Stimulated activated CD8-positive, alpha-beta memory T cell treated with anti-CD3 and anti-CD28 coated beads, Interleukin-12 subunit alpha, Interleukin-12 subunit beta, amount 100 ng/mL, for 4 hours (primary cell): ENCODE data around the gene CEP78.
"Not testable (repeated sequence)": the region's sequence is repeated elsewhere in the genome, so short reads cannot be mapped to it uniquely, and the experiment has no call there.

ENCODE experiments used
- DNase-seq: peaks from one replicate; pipeline ENCODE4 v3.0.0-alpha.2; 2020; ENCODE audit warnings: low read depth

The CEP78 gene

DNA sequence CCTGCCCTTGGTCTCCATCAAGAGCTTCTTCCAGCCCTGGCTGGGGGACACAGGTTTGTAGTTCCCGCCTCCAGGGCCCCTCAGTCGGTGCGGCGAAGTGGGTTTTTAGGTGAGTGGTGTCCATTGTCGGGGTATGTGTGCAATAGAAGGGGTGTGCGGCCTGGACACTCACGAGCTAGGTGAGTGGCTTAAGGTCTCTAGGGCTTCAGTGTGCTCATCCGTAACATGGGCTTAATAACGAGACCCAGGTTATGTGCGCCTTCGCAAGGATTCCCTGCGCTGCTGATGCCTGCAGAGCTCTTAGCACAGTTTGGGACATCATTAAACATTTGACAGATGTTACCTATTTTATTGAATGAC lies 656 bp downstream of the CEP78 start:
- DNase-seq: no peak

DNA sequence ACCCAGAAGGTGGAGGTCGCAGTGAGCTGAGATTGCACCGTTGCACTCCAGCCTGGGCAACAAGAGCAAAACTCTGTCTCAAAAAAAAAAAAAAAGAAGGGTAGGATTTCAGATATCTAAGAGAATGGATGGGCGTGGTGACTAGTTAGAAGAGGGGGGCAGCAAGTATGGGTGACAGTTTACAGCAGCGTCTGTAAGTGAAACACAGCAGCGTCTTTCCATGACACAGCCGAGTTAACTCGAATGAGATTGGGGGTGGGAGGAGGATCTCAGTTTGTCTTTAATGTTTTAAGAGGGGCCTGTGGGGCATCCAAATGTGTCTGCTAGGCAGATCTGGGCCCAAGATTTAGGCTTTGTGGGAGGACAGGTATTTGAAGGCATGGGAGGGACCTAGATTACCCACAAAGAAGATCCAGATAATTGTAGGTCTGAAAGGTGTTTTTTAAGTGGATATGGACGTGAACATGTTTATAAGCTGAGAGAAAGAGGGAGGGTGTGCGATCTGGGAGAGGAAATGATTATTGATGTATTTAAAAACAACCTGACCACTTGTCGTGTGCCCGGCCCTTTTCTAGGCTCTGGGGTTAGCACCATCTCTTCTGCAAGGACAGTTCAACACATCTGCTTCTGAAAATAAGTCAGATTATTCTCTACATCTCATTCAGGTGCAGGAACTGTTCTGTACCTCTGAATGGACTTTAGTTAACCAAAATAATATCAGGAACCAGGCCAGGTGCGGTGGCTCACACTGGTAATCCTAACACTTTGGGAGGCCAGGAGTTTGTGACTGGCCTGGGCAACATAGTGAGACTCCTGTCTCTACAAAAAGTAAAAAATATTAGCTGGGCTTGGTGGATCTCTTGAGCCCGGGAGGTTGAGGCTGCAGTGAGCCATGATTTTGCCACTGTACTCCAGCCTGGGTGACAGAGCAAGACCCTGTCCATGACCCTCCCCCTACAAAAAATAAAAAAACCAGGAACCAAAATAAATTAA lies 2.5 kb downstream of the CEP78 start:
- DNase-seq: no peak

DNA sequence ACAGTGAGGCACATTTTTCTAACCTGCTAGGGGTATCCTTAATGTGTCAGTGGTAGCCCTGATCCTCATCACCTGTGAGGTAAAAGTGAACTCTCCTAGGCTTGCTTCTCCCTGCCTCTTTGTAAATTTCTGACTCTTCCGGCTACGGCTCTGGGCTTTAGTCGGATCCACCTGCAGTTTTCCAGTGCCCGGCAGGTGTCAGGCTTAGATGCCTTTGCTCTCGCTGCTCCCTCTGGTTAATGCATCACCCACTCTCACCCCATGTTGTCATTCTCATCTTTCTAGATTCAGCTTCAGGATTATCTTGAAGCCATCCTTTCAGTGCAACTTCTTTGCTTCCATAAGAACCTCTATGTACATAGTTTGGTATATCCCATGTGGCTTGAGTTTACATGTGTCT lies 3.6 kb downstream of the CEP78 start:
- no peak for DNase-seq

DNA sequence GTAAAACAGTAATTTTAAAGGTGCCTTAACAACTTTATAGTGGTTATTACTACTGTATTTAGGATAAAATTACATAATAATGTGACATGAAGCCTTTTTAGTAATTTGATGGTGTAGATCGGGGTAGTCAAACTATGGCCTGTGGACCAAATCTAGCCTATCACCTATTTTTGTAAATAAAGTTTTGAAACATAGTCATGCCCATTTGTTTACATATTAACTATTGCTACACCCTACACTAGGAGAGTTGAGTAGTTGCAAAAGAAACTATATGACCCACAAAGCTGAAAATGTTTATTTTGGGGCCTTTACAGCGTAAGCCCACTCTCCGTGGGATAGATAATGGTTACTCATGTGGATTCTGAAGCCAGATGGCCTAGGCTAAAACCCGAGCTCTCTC lies 6.2 kb downstream of the CEP78 start:
- no peak for DNase-seq

DNA sequence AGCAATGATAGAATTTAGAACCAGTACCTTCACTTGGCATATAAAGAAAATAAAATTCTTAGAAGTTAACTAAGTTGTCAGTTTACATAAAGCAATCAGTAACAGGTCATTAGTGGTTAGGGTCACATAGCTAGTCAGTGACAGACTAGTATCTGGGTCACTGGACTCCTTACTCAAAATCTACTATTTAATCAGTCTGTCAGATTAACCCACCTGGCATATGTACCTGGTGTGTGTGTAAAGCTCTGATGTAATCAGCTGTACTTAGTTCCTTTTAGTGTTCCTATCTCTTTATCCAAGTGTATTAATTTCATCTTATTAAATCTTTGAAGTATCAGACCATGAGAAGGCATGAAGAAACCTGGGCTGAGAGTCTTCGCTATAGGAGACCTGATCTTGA lies 7.3 kb downstream of the CEP78 start:
- DNase-seq: no peak

DNA sequence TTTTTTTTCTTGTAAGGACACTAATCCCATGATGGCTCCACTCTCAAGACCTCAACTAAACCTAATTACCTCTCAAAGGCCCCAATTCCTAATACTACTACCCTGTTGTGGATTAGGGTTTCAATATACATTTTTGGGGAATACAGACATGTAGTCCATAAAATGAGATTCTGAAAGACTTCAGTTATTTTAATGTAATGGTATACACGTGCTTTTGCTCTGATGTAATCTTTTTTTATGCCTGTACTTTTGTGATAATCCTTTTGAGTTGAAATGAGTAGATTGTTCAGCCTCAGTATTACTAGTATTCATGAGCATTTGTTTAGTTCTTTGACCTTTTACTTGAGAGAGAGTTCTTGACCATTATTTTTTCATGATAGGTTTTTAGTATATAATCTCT lies 9.5 kb downstream of the CEP78 start:
- no peak for DNase-seq

DNA sequence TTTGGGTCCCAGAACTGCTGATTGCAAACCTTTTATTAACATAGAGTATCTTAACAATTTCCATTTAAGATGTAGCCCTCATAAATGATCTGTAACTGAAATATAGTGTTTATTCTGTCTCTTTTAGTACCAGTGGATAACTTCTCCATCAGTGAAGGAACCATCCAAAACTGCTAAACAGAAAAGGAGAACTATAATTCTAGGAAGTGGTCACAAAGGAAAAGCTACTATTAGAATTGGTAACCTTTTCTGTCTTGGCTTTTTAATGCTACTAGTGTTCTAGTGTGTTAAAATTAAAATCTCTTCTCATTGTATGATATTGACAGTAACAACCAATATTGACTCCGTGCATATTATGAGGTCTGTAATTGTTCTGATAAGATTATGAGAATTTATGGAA lies 12.8 kb downstream of the CEP78 start:
- DNase-seq: no peak

DNA sequence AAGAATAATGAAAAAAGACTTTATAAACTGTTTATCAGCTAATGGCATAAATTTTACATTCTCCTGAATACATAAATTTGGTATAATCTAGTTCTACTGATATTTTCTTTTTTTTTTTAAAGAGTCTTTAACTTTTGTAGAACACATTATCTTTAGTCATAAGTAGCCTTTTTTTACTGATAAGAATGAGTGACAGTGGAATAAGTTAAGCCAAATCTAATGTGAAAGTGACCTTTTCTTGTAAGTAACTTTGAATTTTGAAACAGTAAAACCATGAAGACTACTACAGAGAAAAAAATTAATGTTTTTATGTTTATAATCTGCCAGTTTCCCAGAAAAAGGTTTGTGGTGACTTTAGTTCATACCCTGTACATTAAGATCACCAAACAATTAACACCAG lies 13.7 kb downstream of the CEP78 start:
- no peak for DNase-seq

DNA sequence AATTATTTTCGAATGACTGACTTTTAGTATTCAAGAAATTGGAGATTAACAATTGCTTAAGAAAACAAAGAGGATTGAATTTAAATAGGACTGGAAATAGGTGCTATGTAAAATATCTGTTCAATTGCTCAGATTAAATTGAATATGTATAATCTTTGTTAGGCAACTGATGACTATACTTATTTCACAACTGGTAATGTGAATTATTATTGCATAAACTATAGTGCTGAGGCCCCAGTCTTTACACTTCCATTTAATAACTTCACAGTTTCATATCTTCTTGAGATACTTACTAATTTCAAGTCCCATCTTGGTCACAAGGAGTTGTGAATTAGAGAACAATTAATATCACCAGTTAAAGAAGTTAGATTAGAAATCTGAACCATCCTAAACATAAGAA lies 16.7 kb downstream of the CEP78 start:
- no peak for DNase-seq

DNA sequence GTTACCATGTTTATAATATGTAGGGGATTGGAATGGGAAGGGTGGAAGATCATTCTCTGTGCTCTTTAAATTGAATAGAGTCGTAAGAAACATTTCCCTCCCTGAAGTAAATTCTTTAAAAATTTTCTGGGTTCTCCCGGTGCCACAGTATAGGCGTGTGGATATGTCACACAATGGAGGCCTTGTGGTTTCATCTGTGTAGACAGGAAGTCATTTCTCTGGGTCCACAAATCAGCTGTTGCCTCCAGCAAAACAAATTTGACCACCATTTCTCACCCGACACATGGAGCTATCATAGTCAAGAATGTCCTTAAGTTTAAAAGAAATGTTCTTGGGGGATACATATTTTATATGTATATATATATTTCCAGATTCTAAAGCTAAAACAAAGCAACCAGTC lies 17.4 kb downstream of the CEP78 start:
- DNase-seq: no peak

DNA sequence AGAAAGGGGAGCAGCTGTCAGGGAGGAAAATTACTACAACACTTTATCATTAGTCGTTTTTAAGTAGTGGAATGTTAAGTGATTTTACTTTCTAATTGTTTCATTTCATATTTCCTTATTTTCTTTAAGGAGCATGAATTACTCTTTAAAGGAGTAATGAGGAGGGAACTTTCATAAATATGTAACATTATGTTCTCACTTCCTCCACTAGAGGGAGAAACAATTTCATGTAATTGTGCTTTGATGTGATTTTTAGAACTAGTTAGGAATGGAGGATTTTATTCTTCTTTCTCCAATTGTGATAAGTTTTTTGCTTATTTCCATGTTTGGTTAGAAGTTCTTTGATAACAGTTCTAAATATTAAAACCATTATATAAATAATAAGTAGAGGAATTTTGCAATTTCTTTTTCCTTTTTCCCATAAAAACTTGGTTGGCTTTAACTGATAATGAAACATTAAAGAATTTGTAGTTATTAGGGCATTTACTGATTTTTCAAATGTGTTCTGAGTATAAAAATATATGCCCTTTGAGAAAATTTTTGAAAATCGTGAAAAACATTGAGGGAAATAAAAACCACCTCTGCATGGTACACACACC lies 25.6 kb downstream of the CEP78 start:
- DNase-seq: no peak

DNA sequence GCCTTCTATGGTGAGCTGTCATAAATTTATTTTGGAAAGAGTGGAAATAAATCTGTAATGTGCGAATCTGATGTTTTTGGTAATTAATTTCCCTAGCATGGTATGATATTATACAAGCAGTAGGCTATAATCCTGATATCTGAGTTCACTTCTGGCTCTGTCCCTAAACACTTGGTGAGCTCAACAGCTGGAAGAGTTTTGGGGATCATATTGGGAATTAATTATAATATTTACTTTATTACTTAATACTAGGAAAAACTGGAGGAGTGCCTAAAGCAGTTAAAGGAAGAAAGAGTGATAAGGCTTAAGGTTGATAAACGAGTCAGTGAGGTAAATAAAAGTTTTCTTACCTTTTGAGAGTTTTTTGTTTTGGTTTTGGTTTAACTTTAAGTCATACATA lies 26.8 kb downstream of the CEP78 start:
- DNase-seq: no peak

DNA sequence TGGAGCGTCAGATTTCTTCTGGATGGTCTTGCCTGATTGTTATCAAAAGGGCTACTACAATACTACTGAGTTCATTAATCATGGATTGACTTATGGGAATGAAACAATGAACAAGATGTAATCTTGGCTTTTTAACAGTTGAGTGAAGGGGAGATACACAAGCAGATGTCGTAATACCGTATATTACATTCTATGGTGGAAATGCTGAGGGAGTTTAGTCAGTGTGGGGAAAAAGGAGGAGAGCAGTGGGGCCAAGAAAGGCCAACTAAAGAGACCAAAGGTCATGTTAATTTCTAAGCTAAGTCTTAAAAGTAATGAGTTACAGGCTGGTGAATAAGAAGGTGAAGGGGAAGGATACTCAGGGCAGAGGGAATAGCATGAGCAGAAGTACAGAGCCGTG lies 32.0 kb downstream of the CEP78 start:
- no peak for DNase-seq

DNA sequence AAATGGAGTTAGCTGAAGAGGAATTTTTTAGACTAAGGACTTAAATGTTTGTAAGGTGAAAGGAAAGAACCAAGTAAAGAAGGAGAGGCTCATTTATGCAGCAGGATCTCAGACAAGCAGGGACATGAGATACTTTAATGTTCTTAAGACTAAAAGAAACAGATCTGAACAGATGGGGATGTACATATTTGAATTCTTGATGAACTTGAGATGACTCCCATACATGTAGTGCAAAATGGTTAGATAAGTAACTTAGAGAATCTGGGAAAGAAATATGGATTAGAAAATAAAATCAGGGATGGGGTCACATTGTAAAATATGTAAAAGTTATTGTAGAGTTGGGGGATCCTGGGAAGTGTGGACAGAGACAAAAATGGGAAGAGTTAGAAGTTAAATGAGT lies 33.9 kb downstream of the CEP78 start:
- no peak for DNase-seq

DNA sequence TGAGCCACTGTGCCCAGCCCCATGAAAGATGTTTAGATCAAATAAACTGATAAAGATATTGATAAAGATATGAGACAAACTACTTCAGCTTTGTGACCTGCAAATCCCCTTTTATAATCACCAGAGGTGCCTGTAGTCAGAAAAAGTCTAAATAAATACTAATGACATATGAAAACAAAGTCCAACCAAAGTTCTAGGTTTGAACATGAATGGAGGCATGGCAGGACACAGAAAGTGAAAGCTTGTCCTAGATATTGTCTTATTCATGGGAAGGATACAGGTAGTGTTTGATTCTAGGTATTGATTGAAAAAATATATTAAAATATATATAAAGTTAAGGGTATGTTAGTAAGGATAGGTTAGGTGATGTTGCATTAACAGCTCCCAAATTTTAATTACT lies 36.4 kb downstream of the CEP78 start:
- no peak for DNase-seq

DNA sequence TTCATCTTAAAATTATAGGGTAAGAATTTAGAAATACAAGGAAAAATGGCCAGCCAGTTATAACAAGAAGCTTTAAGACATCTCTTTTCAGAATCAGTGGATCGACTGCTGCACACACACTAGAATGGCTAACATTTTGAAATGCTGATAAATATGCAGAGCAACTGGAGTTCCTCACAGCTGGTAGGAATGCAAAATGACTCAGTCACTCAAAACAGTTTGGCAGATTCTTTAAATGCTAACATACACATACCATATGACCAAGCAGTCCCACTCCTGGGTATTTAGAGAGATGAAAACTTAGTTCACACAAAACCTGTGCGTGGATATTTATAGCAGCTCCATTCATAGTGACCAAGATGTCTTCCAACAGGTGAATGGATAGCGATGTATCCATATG lies 37.9 kb downstream of the CEP78 start:
- DNase-seq: no peak

DNA sequence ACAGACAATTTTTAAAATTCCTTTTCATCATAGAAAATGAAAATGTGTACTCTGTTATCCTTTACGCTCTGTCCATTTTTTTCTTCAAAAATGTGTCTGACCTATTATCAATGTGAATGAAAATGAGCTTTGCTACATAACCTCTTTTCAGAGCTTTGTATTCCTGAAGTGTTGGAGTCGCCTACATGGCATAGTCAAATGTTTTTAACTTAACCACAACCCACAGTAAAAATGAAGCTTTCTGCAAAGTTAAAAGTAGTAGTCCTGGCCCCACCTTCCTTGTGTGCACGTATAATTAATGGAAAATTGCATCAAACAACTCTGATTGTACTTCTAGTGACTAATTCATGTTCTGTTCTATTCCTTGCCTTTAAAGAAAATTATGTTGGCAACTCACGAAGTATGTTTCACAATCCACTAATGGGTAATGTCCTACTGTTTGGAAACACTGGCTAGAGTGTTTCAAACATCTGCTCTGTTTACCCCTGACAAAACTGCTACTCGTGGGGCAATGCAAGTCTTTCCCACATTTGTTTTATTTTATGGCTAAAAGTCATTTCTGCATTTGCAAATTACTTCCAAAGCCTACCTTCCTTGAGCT lies 42.4 kb downstream of the CEP78 start:
- no peak for DNase-seq

DNA sequence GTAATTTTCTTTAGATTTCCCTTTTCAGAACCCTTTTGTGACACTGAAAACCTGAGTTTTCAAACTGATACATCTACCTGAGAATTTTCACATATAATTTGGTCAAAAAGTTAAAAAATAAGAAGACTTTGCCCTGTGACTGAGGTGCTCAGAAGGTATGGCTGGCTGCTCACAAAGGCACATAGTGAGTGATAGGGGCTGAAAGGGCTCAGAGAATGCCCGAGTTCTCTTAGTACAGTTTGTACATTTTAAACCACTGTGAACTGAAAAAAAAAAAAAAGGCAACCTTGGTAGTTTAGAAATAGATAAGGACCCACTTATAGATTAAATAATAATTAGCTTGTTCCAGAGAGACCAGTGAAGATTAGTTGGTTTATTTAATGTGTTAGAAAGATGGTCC lies 42.9 kb downstream of the CEP78 start:
- DNase-seq: no peak

DNA sequence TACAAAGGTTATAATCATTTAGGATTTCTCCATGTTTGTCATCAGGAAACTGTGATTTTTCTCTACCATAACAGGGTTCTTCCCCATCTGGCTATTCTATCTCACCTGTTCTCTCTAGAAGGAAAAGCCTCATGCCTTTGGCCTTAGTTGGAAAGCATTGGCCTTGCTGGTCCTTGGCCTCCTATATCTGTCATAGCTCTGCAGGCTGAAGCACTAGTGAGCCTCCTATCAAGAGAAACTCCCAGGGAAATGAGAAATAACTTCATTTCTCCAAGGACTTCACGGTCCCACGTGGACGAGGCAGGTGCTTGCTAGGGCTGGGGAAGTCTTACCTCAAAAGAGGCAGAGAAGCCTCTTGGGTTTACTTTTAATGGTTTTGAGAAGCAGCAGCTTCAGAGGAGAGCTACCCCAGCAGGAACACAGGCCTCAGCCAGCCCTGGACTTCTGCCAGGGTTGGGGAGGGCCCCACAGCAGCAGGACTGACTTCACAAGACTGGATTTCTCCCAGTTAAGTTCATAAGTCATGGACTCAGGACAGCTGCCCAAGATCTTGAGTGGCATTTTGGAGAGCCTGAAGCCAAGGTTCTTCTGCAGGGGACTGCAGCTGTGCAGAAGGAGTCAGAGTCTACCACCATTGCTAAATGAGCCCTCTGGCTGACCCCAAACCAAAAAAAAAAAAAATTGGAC lies 45.2 kb downstream of the CEP78 start:
- no peak for DNase-seq

DNA sequence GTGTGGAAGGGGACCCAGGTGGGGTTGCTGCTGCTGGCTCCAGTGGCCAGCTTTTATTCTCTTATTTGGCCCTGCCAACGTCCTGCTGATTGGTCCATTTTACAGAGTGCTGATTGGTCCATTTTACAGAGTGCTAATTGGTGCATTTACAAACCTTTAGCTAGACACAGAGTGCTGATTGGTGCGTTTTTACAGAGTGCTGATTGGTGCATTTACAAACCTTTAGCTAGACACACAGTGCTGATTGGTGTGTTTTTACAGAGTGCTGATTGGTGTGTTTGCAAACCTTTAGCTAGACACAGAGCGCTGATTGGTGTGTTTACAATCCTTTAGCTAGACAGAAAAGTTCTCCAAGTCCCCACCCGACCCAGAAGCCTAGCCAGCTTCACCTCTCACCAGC lies 48.3 kb downstream of the CEP78 start:
- DNase-seq: not testable (repeated sequence)

DNA sequence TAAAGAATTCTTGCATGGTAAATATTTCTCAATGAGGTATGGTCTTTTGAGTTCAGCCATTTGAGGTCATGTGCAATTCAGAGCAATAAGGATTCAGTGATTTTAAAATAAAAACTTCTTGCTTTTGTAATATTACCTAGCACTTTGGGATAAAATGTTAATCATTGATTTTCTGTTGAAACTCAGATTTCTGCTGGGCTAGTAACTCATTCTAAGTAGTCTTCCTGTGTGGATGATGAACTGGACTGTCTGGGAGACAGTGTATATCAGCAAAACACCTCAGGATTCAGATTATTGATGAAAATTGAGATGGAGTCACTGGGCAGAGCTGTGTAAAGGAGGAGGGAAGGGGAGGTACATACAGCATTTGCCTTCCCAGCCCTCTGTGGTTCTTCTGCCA lies 50.2 kb downstream of the CEP78 start:
- DNase-seq: no peak

DNA sequence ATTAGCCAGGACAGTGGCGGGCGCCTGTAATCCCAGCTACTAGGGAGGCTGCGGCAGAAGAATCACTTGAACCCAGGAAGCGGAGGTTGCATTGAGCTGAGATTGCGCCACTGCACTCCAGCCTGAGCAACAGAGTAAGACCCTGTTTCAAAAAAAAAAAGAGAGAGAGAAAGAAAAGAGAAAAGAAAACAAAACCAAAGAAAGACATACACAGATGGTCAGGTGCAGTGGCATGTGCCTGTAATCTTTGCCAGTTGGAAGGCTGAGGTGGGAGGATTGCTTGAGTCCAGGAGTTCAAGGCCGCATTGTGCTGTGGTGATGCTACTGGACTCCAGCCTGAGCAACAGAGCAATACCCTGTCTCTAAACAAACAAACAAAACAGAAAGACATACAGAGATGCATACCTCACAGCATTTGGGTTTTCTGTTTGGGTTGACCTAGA lies 51.1 kb downstream of the CEP78 start:
- no peak for DNase-seq
